GM18873 (cell line): ENCODE data around the gene STAG2.

Experiments used
- ATAC-seq: cut with Tn5 transposase; IDR thresholded peaks from one replicate; pipeline ENCODE4 v1.9.1; 2021; ENCODE audit warnings: mild to moderate bottlenecking, moderate library complexity, moderate number of reproducible peaks; ENCODE audit not compliant: unreplicated experiment, low FRiP score

Gene STAG2

DNA sequence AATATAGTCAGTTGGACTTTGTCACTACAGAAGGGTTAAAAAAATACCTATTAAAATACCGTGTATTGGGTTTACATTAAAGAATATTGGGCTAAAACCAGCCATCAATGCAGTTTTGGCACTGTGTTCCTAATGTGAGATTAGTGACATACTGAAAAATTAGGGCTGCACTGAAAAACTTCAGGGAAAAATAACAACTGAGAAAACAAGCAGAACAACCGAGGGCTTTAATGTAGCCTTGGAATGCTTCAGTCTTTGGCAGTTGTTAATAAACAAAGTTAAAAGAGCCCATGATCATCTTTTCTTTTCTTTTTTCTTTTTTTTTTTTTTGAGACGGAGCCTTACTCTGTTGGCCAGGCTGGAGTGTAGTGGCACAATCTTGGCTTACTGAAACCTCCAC, 12.4 kb downstream of the STAG2 start:
- no peak for ATAC-seq

DNA sequence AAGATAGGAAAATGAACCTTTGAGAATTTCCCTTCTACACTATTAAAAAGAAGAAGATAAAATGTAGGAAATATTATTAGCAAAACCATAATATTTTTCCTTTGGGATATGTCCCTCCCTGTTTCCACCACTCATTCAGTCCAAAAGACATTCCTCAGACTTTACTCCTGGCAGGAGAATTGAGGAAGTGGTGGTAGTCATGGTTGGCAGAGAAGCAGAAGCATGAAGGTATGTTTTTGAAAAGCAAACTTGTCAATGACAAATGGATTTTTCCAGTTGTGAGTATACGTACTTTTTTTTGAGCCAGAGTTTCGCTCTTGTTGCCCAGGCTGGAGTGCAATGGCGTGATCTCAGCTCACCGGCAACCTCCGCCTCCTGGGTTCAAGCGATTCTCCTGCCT, 13.7 kb downstream of the STAG2 start:
- ATAC-seq: no peak

DNA sequence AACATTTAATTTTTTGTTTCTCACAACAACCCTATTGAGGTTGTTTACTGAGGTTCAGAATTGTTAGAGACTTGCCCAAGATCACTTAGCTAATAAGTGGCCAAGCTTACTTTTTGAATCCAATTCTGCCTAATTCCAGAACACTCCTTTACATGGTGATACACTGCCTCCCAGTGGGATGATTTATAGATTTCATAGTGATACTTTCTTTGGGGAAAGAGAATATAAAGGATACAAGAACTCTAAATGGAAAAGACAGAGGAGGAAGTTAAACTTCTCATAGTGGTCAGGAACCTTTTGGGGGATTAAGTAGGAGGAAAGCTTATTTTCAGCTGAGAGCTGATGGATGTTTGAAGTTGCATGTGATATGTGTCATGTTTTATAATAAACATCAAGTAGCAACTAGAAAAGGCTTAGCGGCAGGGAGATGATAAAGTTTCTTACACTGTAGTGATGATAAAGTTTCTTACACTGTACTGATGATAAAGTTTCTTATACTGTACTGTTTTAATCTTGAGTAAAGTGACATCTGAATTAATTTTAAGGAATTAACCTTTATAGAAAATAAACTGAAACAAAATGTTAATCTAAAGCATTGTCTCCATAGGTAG, 15.3 kb downstream of the STAG2 start:
- ATAC-seq: no peak

DNA sequence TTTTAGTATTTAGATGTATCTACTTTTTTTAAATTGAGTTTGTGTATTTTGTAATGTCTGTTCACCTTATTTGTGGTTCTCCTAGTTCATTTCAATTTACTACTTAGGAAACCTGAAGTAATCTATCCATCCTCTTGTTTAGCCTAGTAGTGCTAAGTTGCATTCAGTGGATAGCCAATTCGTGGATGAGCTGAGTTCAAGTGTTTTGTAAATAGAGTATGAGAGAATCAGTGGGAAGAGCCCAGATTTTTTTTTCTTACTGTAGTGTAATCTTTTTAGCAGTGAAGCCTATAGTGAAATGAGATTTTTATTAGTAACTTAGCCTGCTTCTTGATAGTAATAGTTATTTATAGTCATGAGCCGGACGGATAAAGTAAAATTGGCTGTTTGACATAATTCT, 21.7 kb downstream of the STAG2 start:
- no peak for ATAC-seq

DNA sequence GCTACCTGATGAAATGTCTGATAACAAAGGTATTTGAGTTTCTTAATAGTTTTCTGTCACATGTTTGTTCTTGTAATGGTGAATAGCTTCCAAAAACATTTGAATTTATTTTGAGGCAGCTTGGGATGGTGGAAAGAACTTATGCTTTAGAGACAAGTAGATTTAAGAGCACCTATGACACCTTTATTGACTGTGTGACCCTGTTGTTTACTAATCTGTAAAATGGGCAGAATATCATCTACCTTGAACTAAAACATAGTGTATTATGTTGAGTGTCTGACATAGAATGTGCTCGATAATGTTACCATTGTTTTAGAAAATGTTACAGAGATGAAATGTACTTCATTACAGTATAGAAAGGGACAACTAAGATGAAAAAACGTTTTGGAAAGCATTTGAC, 24.9 kb downstream of the STAG2 start:
- ATAC-seq: no peak

DNA sequence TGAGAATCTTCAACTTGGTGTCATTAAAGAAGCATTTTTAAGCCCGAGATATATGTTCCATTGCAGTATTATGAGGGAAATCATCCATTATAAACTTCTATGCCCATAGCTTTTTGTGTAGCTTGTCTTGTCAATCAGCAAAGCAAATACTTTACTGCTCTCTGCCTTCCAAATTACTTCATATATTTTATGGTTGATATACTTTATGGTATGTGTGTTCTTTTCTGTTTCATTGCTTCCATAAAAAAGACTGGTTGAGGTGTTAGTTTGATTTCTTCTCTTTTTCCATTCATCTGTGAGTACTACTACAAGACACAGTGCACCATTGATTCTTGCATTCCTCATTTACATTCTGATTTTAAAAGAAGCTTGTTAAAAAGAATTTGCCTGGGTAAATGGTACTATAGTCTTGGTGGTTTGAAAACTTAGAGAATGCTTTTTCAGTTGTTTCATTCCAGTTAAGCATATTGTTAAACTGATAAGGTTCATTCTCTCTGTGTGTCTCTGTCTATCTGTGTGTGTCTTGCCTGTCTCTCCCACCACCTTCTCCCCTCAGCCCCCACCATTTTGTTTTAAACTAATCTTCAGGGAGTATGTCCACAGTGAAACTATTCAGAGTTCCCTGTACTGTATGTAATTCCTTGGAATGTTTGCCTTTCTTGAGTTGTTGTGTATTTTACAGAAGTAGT, 27.1 kb downstream of the STAG2 start:
- no peak for ATAC-seq

DNA sequence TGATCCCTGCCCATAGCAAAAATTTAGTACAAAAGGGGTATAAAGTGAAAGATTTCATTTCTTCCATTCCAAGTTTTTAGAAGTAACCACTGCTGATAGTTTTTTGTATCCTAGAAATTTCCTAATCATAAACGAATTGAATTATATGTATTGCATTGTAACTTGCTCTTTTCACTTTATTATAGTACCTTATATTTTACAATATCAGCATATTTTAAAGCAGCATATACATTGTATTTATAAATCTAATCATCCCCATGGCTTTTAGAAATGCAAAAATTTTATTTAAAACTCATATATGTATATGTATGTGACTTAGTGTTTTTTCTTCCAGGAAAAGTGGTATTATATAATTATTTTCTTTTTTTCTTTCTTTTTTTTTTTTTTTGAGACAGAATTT, 27.7 kb downstream of the STAG2 start:
- no peak for ATAC-seq

DNA sequence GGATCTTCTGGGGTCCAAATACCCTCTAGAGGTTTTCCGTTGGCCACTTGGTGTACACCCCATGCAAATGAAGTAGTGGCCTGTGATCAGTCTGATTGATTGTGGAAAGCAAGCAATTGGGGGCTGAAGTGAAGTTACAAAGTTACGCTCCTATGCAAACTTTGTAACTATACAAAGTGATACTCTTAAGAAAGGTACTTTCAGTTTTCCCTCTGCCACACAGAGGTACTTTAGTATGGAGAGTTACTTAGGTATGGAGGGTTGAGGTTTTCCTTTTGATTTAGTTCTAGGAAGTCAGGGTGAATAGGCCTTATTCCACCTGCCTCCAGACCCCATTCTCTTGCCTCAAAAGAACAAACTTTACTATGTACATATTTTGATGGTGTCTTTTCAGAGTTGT, 28.7 kb downstream of the STAG2 start:
- no peak for ATAC-seq

DNA sequence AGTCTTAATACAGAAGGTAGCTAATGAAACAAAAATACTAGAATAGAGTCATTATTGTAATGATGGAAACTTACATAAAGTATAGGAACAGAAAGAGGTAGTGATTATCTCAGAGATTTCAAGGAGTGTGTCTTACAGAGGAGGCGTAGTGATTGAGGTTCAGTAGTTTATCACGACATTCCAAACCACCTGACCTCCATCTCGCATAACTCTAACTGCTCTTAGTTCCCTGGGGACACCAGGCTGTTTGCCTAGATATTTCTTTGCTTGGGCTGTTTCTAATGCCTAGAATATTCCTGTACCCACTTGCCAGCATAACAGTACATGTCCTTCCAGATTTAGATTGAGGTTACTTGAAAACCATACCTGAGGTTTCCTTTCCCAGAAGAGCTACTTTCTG, 29.1 kb downstream of the STAG2 start:
- no peak for ATAC-seq

DNA sequence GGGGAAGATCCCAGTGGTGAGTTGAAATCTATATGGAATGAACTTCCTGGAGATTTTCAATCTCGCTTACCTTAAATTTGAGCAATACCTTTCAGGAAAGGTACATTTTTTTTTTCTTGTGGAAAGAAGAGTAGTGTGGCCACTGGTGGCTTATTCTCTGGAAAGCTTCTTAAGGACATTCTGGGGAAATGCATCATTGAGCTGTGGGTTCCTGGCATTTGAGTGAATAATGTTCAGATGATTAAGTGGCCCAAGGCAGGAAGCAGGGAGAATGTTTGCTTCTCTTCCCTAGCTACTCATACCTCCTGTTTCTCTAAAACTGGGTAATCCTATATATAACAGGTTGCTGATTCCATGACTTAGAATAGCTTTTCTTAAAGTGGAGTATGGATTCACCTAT, 31.8 kb downstream of the STAG2 start:
- ATAC-seq: no peak

DNA sequence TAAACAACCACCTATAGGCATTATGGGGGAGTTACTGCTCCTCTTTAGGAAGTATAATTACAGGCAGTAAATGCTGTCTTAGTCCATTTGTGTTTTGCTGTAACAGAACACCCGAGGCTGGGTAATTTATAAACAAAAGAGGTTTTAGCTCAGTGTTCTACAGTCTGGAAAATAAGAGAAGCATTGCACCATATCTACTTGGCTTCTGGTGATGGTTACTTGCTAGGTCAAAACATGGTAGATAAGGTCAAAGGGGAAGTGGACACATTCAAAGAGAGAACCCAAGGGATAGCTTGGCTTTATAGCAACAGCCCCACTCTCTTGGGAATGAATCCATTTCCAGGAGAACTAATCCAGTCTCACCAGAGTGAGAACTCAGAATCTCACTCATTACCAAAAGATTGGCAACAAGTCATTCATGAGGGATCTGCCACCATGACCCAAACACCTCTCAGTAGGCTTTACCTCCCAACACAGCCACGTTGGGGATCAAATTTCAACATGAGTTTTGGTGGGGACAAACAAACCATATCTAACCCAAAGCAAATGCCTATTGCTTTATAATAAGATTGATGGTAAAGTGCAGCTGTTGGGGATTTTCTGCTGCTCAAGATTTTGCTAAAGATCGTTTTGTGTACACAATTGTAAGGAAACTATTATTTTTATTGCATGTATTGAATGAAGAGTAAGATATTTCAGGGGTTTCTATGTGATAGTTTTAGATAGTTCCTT, 32.6 kb downstream of the STAG2 start:
- ATAC-seq: no peak

DNA sequence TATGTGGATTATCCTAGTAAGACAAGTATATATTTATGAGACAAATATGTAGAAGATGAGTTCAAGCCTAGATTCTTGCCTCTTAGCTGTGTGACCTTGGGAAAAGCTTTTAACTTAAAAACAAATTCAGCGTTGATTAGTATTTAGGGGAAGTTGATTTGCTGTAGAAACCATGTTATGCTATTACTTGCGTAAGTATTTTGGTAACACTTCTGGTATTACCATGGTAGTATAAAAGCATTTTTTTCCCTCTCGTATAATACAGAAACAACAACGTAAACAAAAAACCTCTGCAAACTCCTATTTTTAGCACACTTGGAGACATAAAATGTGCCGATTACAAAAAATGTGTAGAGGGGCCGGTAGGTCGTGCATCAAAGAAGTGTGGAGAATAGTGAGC, 33.2 kb downstream of the STAG2 start:
- ATAC-seq: no peak

DNA sequence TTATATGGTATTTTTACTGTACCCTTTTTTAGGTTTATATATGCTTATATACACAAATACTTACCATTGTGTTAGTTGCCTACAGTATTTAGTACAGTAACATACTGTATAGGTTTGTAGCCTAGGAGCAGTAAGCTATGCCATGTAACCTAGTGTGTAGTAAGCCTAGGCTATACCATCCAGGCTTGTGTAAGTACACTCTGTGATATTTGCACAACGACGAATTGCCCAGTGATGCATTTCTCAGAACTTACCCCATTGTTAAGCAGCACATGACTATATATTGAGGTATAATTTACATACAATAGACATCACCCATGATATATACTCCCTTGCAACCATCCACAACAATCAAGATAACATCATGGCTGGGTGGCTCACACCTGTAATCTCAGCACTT, 40.1 kb downstream of the STAG2 start:
- no peak for ATAC-seq

DNA sequence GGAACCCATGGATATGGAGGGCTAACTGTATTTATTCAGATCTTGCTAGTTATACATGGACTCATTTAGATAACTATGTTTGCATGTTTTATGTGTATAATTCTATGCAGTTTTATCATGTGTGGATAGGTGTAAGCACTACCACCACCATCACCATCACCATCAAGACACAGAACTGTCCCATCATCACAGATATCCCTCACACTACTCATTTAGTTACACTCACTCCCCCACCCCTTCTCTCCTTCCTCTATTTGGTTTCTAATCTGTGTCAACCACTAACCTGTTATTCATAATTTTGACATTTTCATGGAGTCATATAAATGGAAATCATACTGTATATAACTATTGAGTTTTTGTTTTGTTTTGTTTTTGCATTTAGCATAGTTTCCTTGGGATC, 43.7 kb downstream of the STAG2 start:
- no peak for ATAC-seq

DNA sequence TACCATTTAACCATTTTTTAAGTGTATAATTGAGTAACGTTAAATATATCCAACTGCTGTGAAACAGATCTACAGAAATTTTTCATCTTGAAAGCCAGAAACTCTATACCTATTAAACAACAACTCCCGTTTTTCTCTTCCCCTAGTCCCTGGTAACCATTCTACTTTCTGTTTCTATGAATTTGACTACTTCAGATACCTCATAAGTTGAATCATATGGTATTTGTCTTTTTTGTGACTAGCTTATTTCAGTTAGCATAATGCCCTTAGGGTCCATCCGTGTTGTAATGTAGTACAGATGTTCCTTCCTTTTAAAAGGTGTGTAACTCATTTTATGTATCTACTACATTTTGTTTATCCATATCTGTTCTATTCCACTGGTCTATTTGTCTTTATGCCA, 48.7 kb downstream of the STAG2 start:
- no peak for ATAC-seq

DNA sequence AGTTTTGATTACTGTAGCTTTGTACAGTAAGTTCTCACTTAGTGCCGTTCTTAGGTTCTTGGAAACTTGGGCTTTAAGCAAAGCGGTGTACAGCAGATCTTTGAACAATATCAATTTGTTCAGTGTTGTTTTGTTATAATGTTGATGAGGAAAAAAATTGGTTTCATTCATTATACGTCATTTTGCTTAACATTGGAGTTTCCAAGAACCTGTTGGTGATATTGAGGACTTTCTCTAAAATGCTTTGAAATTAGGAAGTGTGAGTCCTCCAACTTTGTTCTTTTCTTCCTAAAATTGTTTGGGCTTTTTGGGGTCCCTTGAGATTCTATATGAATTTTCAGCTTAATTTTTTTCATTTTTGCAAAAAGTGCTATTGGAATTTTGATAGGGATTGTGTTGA, 49.1 kb downstream of the STAG2 start:
- ATAC-seq: no peak

DNA sequence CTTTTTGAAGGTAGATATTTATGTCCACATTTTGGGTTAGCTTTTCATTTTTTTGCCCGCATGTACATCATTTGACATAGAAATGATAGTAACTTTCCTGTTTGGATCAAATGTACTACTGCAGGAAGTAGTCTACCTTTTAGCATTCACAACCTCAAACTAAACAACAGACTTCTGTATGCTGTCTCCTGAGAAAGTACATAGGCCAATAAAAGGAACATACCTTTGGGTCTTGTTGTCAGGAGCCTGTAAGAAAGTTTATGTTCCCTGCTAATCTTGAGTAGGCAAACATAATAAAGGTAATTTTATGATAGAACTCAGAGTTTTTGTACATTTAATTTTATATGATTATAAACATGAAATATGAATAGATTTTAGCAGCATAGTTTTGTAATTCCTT, 54.2 kb downstream of the STAG2 start:
- ATAC-seq: no peak

DNA sequence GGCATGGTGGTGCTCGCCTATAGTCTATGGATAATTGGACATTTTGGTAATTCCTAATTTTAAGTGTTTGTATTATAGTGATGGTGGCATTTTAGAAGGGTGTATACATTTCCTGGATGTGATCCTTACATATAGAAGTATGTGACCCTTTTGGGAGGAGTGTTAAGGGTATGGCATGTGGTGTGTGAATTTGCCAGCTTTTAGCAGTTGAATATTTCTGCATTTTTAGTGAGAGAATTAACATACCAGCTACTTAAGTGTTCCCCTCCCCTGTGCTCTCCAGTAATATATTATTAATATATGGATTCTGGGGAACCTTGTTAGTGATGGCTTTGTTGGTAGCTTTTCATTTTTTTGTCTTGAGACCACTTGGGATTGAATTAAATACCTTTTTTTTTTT, 55.3 kb downstream of the STAG2 start:
- ATAC-seq: no peak

DNA sequence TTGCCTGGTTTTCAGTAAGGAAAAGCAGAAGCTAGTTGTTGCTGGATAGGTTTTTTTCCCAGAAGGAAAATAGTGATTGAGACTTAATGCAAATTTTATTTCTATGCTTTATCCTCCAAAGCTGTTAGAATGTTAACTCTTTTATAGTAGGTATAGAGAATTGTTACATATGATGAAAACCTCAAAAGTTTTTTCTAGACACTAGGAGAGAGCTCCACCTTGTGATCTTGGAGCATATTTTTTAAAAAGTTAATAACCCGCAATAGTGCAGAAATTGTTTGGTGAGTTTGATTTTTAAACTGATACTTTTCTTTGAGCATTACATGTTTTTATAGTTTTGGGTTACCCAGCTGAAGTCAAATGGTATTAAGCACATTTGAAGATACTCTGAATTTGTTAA, 56.5 kb downstream of the STAG2 start:
- no peak for ATAC-seq

DNA sequence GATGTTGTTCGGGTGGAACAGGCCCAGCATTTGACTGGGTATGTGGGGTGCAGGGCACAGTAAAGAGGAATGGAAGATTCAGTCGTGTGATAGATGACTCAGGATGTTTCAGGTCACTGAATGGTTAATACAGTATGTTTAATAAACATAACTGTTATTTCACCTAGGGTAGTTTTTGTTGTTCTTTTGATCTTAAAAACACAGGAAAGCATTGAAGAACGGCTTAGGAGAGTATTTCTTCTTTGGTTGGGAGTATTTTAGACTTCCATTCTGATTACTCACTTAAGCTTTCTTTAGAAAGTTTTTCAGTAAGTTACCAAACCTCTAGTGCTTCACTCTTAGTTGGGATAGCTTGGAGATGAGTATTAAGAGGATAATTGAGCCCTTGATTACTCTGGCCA, 62.3 kb downstream of the STAG2 start:
- ATAC-seq: no peak

DNA sequence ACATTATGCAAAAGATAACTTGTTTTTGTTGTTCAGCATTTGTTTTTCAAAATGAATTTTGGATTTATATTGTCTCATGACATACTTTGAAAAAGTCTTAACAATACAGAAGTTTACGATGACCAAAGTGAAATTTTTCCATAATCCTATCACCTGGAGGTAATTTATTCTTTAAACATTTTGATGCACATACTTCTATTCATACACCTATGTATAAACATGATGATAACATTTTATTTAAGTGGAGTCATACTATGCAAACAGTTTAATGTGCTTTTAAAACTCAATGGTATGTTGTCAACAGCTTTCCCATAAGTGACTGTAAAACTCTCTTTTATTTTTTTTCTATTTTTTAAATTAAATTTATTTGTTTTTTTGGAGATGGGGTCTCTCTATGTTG, 65.0 kb downstream of the STAG2 start:
- no peak for ATAC-seq

DNA sequence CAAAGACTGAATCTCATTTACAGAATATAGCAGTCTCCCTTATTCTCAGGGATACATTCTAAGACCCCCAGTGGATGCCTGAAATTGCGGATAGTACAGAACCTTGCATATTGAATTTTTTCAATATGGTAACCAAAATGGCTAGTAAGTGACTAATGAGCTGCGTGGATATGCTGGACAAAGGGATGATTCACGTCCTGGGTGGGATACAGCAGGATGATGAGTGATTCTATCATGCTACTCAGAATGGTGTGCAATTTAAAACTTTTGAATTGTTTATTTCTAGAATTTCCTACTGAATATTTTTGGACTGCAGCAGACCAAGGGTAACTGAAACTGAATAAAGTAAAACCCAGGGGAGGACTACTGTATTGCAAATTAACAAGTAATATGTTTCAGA, 66.7 kb downstream of the STAG2 start:
- no peak for ATAC-seq
